ENCODE measurements around the gene NOS1AP. TPM values are rescaled to one million over a fixed set of nuclear protein-coding genes. Genes with fewer than 3 reads are reported as not detected.

The NOS1AP gene
- total RNA-seq, 1 donor from 2014 or later = 0.79 TPM

DNA sequence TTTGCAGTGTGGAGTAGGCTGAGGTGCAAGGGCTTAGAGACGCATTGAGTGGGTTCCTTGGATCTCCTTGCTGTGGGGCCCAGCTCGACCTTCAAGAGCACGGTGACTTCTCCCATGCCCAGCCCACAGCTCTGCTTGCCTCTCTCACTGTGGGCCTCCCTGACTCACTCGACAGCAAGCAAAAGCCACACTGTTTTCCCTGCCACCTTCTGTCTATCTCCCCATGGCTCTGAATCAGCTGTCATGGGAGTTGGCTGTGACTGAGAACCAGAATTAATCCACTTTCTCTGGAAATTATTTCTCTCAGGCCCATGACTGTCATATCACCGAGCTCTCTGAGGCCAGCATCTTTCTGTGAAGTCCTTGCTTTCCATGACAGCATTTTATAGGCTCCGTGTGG, 140.7 kb downstream of the NOS1AP start:
- no peak for DNase-seq (ENCODE audit: low read depth)
- no peak overlapping the region for H3K4me3 ChIP-seq (ENCODE audit: low read depth, low read length)
- H3K36me3 ChIP-seq (ENCODE audit: control insufficient read depth, insufficient read depth, low read length) = no peaks in the 10 kb centered on the region
- TF ChIP-seq, protein P1, sequence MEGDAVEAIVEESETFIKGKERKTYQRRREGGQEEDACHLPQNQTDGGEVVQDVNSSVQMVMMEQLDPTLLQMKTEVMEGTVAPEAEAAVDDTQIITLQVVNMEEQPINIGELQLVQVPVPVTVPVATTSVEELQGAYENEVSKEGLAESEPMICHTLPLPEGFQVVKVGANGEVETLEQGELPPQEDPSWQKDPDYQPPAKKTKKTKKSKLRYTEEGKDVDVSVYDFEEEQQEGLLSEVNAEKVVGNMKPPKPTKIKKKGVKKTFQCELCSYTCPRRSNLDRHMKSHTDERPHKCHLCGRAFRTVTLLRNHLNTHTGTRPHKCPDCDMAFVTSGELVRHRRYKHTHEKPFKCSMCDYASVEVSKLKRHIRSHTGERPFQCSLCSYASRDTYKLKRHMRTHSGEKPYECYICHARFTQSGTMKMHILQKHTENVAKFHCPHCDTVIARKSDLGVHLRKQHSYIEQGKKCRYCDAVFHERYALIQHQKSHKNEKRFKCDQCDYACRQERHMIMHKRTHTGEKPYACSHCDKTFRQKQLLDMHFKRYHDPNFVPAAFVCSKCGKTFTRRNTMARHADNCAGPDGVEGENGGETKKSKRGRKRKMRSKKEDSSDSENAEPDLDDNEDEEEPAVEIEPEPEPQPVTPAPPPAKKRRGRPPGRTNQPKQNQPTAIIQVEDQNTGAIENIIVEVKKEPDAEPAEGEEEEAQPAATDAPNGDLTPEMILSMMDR (IDR thresholded peaks at IDR 0.05; ENCODE audit: insufficient read depth, low read length, poor library complexity, severe bottlenecking) = no peak
- H3K27me3 ChIP-seq (ENCODE audit: control insufficient read depth, insufficient read depth, low read length) = no peaks in the 10 kb centered on the region

DNA sequence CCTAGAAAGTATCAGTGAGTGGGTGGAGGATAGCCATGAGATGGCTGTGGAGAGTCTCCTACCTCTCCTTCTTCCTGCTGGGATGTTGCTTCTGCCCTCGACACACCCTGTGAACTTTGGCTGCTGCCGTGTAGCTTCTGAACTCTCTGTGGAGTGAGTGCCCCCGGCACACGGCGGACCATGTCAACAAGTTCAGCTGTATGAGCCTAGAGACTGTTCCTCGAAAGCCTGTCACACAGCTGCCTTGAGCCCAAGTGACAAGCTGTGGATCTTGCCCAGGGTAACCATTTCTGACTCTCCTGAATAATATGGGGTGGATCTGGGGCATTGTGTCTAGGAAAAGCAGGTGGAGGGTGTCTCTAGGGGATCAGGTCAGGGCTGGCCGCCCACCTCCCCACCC, 143.2 kb downstream of the NOS1AP start:
- no peaks in the 10 kb centered on the region for H3K27me3 ChIP-seq (ENCODE audit: control insufficient read depth, insufficient read depth, low read length)
- H3K36me3 ChIP-seq (ENCODE audit: control insufficient read depth, insufficient read depth, low read length) = no peaks in the 10 kb centered on the region
- TF ChIP-seq, protein P1 (IDR thresholded peaks at IDR 0.05; ENCODE audit: insufficient read depth, low read length, poor library complexity, severe bottlenecking) = no peak
- no peak for DNase-seq (ENCODE audit: low read depth)
- no peak overlapping the region for H3K4me3 ChIP-seq (ENCODE audit: low read depth, low read length)

DNA sequence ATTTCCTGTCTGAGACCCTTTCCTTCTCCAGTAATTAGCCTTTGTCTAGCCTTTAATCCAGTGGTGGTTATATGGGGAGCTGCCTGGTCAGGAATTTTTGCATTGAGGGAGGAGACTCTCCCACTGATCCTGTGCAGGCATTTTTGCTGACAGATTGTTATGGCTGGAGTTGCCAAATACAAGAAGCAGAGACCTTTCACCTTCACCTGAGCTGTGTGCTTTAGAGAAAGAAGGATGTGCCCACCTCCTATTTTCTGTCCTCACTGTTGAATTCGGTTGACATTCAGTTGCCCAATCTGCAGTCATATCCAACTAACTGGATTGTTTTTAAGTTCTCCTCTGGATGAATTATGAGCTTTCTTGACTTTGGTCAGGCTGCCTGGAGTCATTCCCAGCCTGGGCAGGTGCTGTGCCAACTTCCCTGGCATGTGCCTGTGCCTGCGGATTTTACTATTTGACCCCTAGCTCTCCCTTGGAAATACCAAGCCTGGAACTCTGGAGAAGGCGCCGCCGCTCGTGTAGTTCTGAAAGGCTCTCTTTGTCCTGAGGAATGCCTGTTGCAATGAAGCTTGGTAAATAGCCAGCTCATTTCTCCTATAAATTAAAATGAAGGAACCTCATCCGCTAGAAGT, 143.9 kb downstream of the NOS1AP start:
- TF ChIP-seq, protein P1 (IDR thresholded peaks at IDR 0.05; ENCODE audit: insufficient read depth, low read length, poor library complexity, severe bottlenecking) = no peak
- Histone ChIP-seq H3K4me3 (ENCODE audit: low read depth, low read length) (no peak overlapping the region), H3K27me3 (ENCODE audit: control insufficient read depth, insufficient read depth, low read length) (no peaks in the 10 kb centered on the region), H3K36me3 (ENCODE audit: control insufficient read depth, insufficient read depth, low read length) (no peaks in the 10 kb centered on the region)
- DNase-seq (ENCODE audit: low read depth) = no peak

DNA sequence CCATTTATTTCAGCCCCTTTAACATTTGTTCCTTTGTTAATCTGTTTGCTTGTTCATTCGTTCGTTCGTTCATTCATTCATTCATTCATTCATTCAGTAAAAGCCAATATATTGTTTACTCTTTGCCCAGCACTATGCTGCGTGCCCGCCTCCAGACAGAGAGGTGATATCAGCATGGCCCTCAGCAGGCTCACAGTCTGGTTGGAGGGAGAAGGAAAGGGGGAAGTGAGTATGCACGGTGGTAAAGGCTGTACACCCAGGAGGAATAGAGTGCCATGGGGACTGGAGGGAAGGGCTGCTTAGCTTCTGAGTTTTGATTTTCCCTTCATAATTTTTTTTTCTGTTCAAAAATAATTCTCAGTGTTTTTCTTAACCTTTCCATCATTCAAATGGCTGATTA, 144.7 kb downstream of the NOS1AP start:
- no peaks in the 10 kb centered on the region for H3K27me3 ChIP-seq (ENCODE audit: control insufficient read depth, insufficient read depth, low read length)

DNA sequence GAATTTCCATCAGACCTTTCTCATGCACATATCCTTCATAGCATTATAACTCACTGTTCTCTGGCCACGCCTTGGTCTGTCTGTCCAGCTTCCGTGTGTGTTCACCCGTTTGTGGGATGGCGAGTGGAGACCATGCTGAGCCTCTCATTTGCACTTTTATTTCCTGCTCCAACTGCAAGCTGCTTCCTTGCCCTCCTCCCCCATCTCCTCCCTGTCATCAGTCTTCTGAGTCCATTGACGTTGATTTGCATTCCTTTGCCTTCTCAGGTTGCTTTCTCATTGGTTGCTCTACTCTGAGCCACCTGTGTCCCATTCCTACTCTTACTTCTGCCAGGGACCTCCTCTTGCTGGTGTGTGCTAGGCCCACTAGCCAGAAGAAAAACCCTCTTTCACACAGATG, 146.4 kb downstream of the NOS1AP start:
- H3K4me3 ChIP-seq (ENCODE audit: low read depth, low read length) = no peak overlapping the region
- no peaks in the 10 kb centered on the region for H3K27me3 ChIP-seq (ENCODE audit: control insufficient read depth, insufficient read depth, low read length)
- no peak for DNase-seq (ENCODE audit: low read depth)
- no peaks in the 10 kb centered on the region for H3K36me3 ChIP-seq (ENCODE audit: control insufficient read depth, insufficient read depth, low read length)
- TF ChIP-seq, protein P1 (IDR thresholded peaks at IDR 0.05; ENCODE audit: insufficient read depth, low read length, poor library complexity, severe bottlenecking) = no peak

More for the DNA sequence above, 144.7 kb downstream of the NOS1AP start:
- DNase-seq (ENCODE audit: low read depth) = no peak
- H3K4me3 ChIP-seq (ENCODE audit: low read depth, low read length) = no peak overlapping the region
- no peaks in the 10 kb centered on the region for H3K36me3 ChIP-seq (ENCODE audit: control insufficient read depth, insufficient read depth, low read length)
- TF ChIP-seq, protein P1 (IDR thresholded peaks at IDR 0.05; ENCODE audit: insufficient read depth, low read length, poor library complexity, severe bottlenecking) = no peak

DNA sequence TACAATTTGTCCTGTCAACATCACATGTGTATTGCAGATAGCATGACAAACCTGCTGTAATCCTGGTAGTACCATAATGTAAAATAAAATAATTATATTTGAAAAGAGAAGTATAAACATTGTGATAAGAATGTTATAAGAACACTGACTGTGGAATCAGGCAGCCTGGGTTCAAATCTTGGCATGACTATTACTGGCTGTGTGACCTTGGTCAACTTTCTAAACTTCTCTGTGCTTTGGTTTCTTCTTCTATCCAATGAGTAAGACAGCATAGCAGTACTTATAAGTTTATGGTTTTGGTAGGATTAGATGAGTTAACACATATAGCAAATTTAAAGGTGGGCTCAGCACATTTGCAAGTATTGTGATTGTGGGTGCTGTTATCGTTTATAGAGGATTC, 147.1 kb downstream of the NOS1AP start:
- Histone ChIP-seq H3K27me3 (ENCODE audit: control insufficient read depth, insufficient read depth, low read length) (no peaks in the 10 kb centered on the region), H3K36me3 (ENCODE audit: control insufficient read depth, insufficient read depth, low read length) (no peaks in the 10 kb centered on the region), H3K4me3 (ENCODE audit: low read depth, low read length) (no peak overlapping the region)
- DNase-seq (ENCODE audit: low read depth) = no peak
- TF ChIP-seq, protein P1 (IDR thresholded peaks at IDR 0.05; ENCODE audit: insufficient read depth, low read length, poor library complexity, severe bottlenecking) = no peak

Measured in kidney epithelial cell (primary cell).